Ishikawa (cell line): ENCODE data around the gene KCNJ18.
"Not testable (repeated sequence)": the region's sequence is repeated elsewhere in the genome, so short reads cannot be mapped to it uniquely, and the experiment has no call there.

ENCODE experiments used
- EGR1 ChIP-seq: IDR thresholded peaks from 2 replicates; pipeline ENCODE4 v1.6.1; 2012
- EP300 ChIP-seq: IDR thresholded peaks from 2 replicates; pipeline ENCODE4 v1.6.1; 2012; ENCODE audit warnings: borderline replicate concordance
- FOXM1 ChIP-seq: IDR thresholded peaks from 2 replicates; pipeline ENCODE4 v1.6.1; 2012; ENCODE audit warnings: low read depth, borderline replicate concordance
- MAX ChIP-seq: IDR thresholded peaks from 2 replicates; pipeline ENCODE4 v1.6.1; 2012
- RAD21 ChIP-seq: IDR thresholded peaks from 2 replicates; pipeline ENCODE4 v1.6.1; 2012; ENCODE audit warnings: low read depth
- REST ChIP-seq: IDR thresholded peaks from 2 replicates; pipeline ENCODE4 v1.6.1; 2012; ENCODE audit warnings: low read depth, mild to moderate bottlenecking
- TCF12 ChIP-seq: IDR thresholded peaks from 2 replicates; pipeline ENCODE4 v1.6.1; 2012; ENCODE audit warnings: low read depth

DNA sequence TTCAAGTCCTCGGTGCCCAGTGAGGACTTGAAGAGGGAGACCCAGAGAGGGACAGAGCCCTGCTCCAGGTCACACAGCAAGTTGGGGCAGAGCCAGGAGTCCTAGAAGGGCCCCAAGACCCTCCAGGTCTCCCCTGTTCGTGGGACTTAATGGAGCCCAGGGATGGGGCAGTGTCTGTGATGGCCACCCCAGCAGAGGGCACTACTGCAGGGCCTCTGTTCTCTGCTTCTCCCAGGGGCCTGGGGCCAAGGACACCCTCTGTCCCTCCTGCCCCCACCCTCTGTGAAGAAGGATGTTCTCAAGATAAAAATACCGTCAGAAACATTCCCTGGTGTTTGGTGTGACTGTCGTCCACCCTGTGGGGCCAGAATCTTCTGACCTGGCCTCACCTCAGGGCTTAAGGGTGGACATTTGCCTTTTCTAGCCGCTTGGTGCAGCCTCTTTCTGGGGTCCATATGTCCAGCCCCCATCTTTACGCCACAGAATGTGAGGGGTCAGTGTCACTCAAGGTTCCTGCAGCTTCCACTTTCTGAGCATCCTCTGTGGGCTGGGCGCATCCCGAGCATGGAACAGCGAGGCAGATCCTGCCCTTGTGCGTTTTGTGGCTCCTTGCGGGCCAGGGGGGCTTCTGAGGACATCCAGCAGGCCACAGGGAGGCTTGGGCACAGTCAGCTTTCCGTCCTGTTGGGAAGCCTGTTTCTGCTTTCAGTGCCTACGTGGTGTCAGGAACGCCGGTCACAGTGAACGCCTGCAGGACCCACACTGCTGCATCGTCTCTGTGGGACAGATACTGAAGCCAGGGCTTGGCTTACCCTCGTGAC lies at the start of gene KCNJ18:
- not testable (repeated sequence) for TF ChIP-seq EP300, RAD21, REST, MAX, TCF12, EGR1, FOXM1
